ENCODE measurements around the gene LTBP1. TPM values are rescaled to one million over a fixed set of nuclear protein-coding genes. Genes with fewer than 3 reads are reported as not detected.

The LTBP1 gene
- total RNA-seq, 1 experiment from 2014 or later = 13.9 TPM

GRCh38 chr2:33242845-33243244, 296.1 kb downstream of the LTBP1 start:
- Mint-ChIP-seq H3K9me3 (ENCODE audit: low read depth, unreplicated experiment) (no peaks in the 10 kb centered on the region), H3K36me3 (ENCODE audit: insufficient read depth, unreplicated experiment) (no peaks in the 10 kb centered on the region), H3K27me3 (ENCODE audit: unreplicated experiment) (no peaks in the 10 kb centered on the region), H3K4me1 (ENCODE audit: low read depth, unreplicated experiment) (no peaks in the 10 kb centered on the region), H3K4me3 (ENCODE audit: low read depth, unreplicated experiment) (no peak overlapping the region), H3K27ac (ENCODE audit: unreplicated experiment) (no peak overlapping the region)
- TF ChIP-seq CTCF (IDR thresholded peaks at IDR 0.05; ENCODE audit: unreplicated experiment) = no peak
- DNase-seq = no peak
- CTCF ChIA-PET = no interaction called here
- intact Hi-C loops (cut with micrococcal nuclease; ENCODE audit: unreplicated experiment) = no loop called here
- no TSS peak for BruUV-seq (replicated peaks)

- H3K27ac Mint-ChIP-seq (ENCODE audit: unreplicated experiment) = no peak overlapping the region
- no peaks in the 10 kb centered on the region for H3K36me3 Mint-ChIP-seq (ENCODE audit: insufficient read depth, unreplicated experiment)
- H3K4me1 Mint-ChIP-seq (ENCODE audit: low read depth, unreplicated experiment) = no peaks in the 10 kb centered on the region
- TF ChIP-seq CTCF (IDR thresholded peaks at IDR 0.05; ENCODE audit: unreplicated experiment) = no peak
- no peaks in the 10 kb centered on the region for H3K27me3 Mint-ChIP-seq (ENCODE audit: unreplicated experiment)
- no peak overlapping the region for H3K4me3 Mint-ChIP-seq (ENCODE audit: low read depth, unreplicated experiment)
- CTCF ChIA-PET = no interaction called here
- BruUV-seq (replicated peaks) = no TSS peak
- no peak for DNase-seq
- no peaks in the 10 kb centered on the region for H3K9me3 Mint-ChIP-seq (ENCODE audit: low read depth, unreplicated experiment)
- intact Hi-C loops (cut with micrococcal nuclease; ENCODE audit: unreplicated experiment) = no loop called here
Measured at GRCh38 chr2:33246432-33246831, 299.7 kb downstream of the LTBP1 start.

- H3K9me3 Mint-ChIP-seq (ENCODE audit: low read depth, unreplicated experiment) = no peaks in the 10 kb centered on the region
- CTCF ChIA-PET = no interaction called here
- no peak for TF ChIP-seq CTCF (IDR thresholded peaks at IDR 0.05; ENCODE audit: unreplicated experiment)
- H3K4me1 Mint-ChIP-seq (ENCODE audit: low read depth, unreplicated experiment) = no peaks in the 10 kb centered on the region
- no peaks in the 10 kb centered on the region for H3K27me3 Mint-ChIP-seq (ENCODE audit: unreplicated experiment)
- no peak for DNase-seq
- intact Hi-C loops (cut with micrococcal nuclease; ENCODE audit: unreplicated experiment) = no loop called here
- H3K27ac Mint-ChIP-seq (ENCODE audit: unreplicated experiment) = no peak overlapping the region
- no peaks in the 10 kb centered on the region for H3K36me3 Mint-ChIP-seq (ENCODE audit: insufficient read depth, unreplicated experiment)
- no peak overlapping the region for H3K4me3 Mint-ChIP-seq (ENCODE audit: low read depth, unreplicated experiment)
- no TSS peak for BruUV-seq (replicated peaks)
Measured at GRCh38 chr2:33247365-33247764, 300.6 kb downstream of the LTBP1 start.

GRCh38 chr2:33250417-33251029, 303.8 kb downstream of the LTBP1 start:
- CTCF ChIA-PET = no interaction called here
- Mint-ChIP-seq H3K4me1 (ENCODE audit: low read depth, unreplicated experiment) (no peaks in the 10 kb centered on the region), H3K4me3 (ENCODE audit: low read depth, unreplicated experiment) (no peak overlapping the region), H3K9me3 (ENCODE audit: low read depth, unreplicated experiment) (no peaks in the 10 kb centered on the region), H3K27ac (ENCODE audit: unreplicated experiment) (no peak overlapping the region), H3K27me3 (ENCODE audit: unreplicated experiment) (no peaks in the 10 kb centered on the region), H3K36me3 (ENCODE audit: insufficient read depth, unreplicated experiment) (no peaks in the 10 kb centered on the region)
- intact Hi-C loops (cut with micrococcal nuclease; ENCODE audit: unreplicated experiment) = no loop called here
- no peak for TF ChIP-seq CTCF (IDR thresholded peaks at IDR 0.05; ENCODE audit: unreplicated experiment)
- BruUV-seq (replicated peaks) = no TSS peak
- no peak for DNase-seq

Measured in Calu3 (cell line).